Measurements from ENCODE around the gene SLC19A3.

DNA sequence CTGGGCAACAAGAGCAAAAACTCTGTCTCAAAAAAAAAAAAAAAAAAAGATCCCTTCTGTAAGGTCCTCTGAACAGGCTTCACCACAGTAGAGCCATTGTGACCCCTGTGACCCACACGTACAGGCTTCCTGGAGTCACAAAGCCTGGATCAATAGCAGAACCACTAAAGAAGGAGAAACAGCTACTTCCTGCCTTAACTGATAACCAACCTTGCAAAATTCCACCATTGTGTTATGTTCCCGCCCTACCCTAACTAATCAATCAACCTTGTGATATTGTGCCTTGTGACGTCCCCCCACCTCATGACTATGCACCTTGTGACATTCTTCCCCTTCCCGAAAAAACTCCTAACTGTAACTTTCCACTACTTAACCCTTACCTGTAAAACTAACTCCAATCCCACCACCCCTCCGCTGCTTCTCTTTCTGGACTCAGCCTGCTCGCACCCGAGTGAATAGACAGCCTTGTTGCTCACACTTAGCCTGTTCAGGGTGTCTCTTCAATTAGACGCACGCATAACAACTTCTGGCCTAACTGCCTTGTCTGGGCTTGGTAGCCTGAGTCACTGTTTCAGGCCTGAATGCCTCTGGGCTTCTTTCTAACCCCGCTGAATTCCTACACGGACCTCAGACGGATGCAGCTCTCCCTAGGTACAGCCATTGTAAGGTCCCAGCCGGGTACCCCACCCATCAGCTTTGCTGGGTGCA lies 41.7 kb upstream of the SLC19A3 start:
- no peak for TF ChIP-seq EZH2 (IDR thresholded peaks at IDR 0.05; ENCODE audit: insufficient read depth, poor library complexity, severe bottlenecking)
- no peak for TF ChIP-seq EZH2phosphoT487 (IDR thresholded peaks at IDR 0.05; ENCODE audit: insufficient read depth, low read depth)
